ENCODE measurements around the gene TRIM38. TPM values are rescaled to one million over a fixed set of nuclear protein-coding genes. Genes with fewer than 3 reads are reported as not detected.

Gene TRIM38
- total RNA-seq, 4 donors from 2014 or later, result 3.9 to 14.9 (median 6.4) TPM

- H3K27me3 ChIP-seq, result no peaks in the 10 kb centered on the region
- H3K27ac ChIP-seq, result peak overlapping the region; percentile 93
- WGBS, result 67% methylated on average over 3 of the region's 3 CpGs
- H3K9me3 ChIP-seq, result no peaks in the 10 kb centered on the region
- peaks cover 51% of the 10 kb centered on the region for H3K4me1 ChIP-seq
- peaks cover 10% of the 10 kb centered on the region for H3K36me3 ChIP-seq
- H3K4me3 ChIP-seq, result peak overlapping the region; percentile 54
- no peak for DNase-seq (ENCODE audit: low spot score in 2 of 2)
- TF ChIP-seq EP300 (IDR thresholded peaks at IDR 0.05) (no peak), POLR2A (IDR thresholded peaks at IDR 0.05) (no peak), POLR2AphosphoS5 (IDR thresholded peaks at IDR 0.05) (no peak), CTCF (IDR thresholded peaks at IDR 0.05) (no peak)
Observed at GRCh38 chr6:25961619-25962148, 918 bp upstream of the TRIM38 start.

- Histone ChIP-seq H3K4me1 (peaks cover 67% of the 10 kb centered on the region), H3K27ac (peak overlapping the region; percentile 93), H3K4me3 (peak overlapping the region; percentile 54), H3K27me3 (no peaks in the 10 kb centered on the region), H3K36me3 (peaks cover 24% of the 10 kb centered on the region), H3K9me3 (no peaks in the 10 kb centered on the region)
- DNase-seq (ENCODE audit: low spot score in 2 of 2), result no peak
- no peak for TF ChIP-seq POLR2A (IDR thresholded peaks at IDR 0.05)
- WGBS, result 4% methylated on average over 6 of the region's 6 CpGs
Observed at GRCh38 chr6:25963426-25964123, 973 bp downstream of the TRIM38 start.

- no peak overlapping the region for H3K27ac ChIP-seq
- H3K36me3 ChIP-seq, result peaks cover 33% of the 10 kb centered on the region
- no peak for DNase-seq (ENCODE audit: low spot score in 2 of 2)
- TF ChIP-seq CTCF (IDR thresholded peaks at IDR 0.05) (no peak), POLR2AphosphoS5 (IDR thresholded peaks at IDR 0.05) (no peak), EP300 (IDR thresholded peaks at IDR 0.05) (no peak), POLR2A (IDR thresholded peaks at IDR 0.05) (no peak)
- no peaks in the 10 kb centered on the region for H3K9me3 ChIP-seq
- no peak overlapping the region for H3K4me3 ChIP-seq
- H3K27me3 ChIP-seq, result no peaks in the 10 kb centered on the region
- 97% methylated on average over 4 of the region's 4 CpGs for WGBS
- H3K4me1 ChIP-seq, result peaks cover 76% of the 10 kb centered on the region
Observed at GRCh38 chr6:25965058-25965457, 2.5 kb downstream of the TRIM38 start.

GRCh38 chr6:25966711-25967110 is 4.1 kb downstream of the TRIM38 start:
- 93% methylated on average over 9 of the region's 9 CpGs for WGBS
- no peaks in the 10 kb centered on the region for H3K27me3 ChIP-seq
- H3K4me1 ChIP-seq, result peaks cover 87% of the 10 kb centered on the region
- no peak overlapping the region for H3K27ac ChIP-seq
- peaks cover 48% of the 10 kb centered on the region for H3K36me3 ChIP-seq
- no peak overlapping the region for H3K4me3 ChIP-seq
- no peak for DNase-seq (ENCODE audit: low spot score in 2 of 2)
- H3K9me3 ChIP-seq, result no peaks in the 10 kb centered on the region
- TF ChIP-seq POLR2A (IDR thresholded peaks at IDR 0.05) (no peak), EP300 (IDR thresholded peaks at IDR 0.05) (no peak), POLR2AphosphoS5 (IDR thresholded peaks at IDR 0.05) (no peak), CTCF (IDR thresholded peaks at IDR 0.05) (no peak)

- H3K36me3 ChIP-seq, result peaks cover 68% of the 10 kb centered on the region
- peaks cover 74% of the 10 kb centered on the region for H3K4me1 ChIP-seq
Observed at GRCh38 chr6:25968769-25969168, 6.2 kb downstream of the TRIM38 start.

More at GRCh38 chr6:25968769-25969168, 6.2 kb downstream of the TRIM38 start:
- DNase-seq (ENCODE audit: low spot score in 2 of 2), result no peak
- TF ChIP-seq POLR2A (IDR thresholded peaks at IDR 0.05) (no peak), POLR2AphosphoS5 (IDR thresholded peaks at IDR 0.05) (no peak), EP300 (IDR thresholded peaks at IDR 0.05) (no peak), CTCF (IDR thresholded peaks at IDR 0.05) (no peak)
- Histone ChIP-seq H3K27me3 (no peaks in the 10 kb centered on the region), H3K27ac (no peak overlapping the region), H3K4me3 (no peak overlapping the region), H3K9me3 (no peaks in the 10 kb centered on the region)

Data from suprapubic skin (tissue), 4 donors.